Astrocyte (in vitro differentiated cells and primary cell): ENCODE data around the gene COLGALT1. TPM values are rescaled to one million over a fixed set of nuclear protein-coding genes. Genes with fewer than 3 reads are reported as not detected.
A peak's percentile ranks its signal among the peaks of the same experiment; 100 is the strongest.

Experiments
- DNase-seq: peaks from one replicate; pipeline ENCODE4 v3.0.0-alpha.2; 2010; ENCODE audit warnings: low read depth
- FAIRE-seq: peaks from 2 replicates; lab custom pipeline; 2011; peaks lifted over from hg19 to GRCh38; lab: Jason Lieb, UNC
- H2AFZ ChIP-seq: 2 replicates; pipeline ENCODE4 v1.6.0; 2012; ENCODE audit warnings: low read depth, low read length, inconsistent platforms
- H3K27ac ChIP-seq: 2 replicates; pipeline ENCODE4 v1.5.1; 2011; ENCODE audit warnings: low read depth, low read length, inconsistent platforms
- H3K27me3 ChIP-seq: 2 replicates; pipeline ENCODE4 v1.6.0; 2011; ENCODE audit warnings: low read length, inconsistent platforms; ENCODE audit not compliant: insufficient read depth
- H3K36me3 ChIP-seq: 2 replicates; pipeline ENCODE4 v1.5.1; 2011; ENCODE audit warnings: low read length, inconsistent platforms; ENCODE audit not compliant: insufficient read depth
- H3K4me1 ChIP-seq: 2 replicates; pipeline ENCODE4 v1.5.1; 2011; ENCODE audit warnings: low read length, inconsistent platforms; ENCODE audit not compliant: insufficient read depth
- H3K4me2 ChIP-seq: 2 replicates; pipeline ENCODE4 v1.6.0; 2012; ENCODE audit warnings: low read length, inconsistent platforms
- H3K4me3 ChIP-seq: 2 replicates; pipeline ENCODE4 v1.5.1; 2011; ENCODE audit warnings: low read depth, mild to moderate bottlenecking, low read length, inconsistent platforms; ENCODE audit not compliant: insufficient read depth
- H3K79me2 ChIP-seq: 2 replicates; pipeline ENCODE4 v1.6.0; 2012; ENCODE audit warnings: mild to moderate bottlenecking, low read length, inconsistent platforms; ENCODE audit not compliant: insufficient read depth
- H3K9ac ChIP-seq: 2 replicates; pipeline ENCODE4 v1.6.0; 2012; ENCODE audit warnings: mild to moderate bottlenecking, low read length, inconsistent platforms
- H3K9me3 ChIP-seq: 2 replicates; pipeline ENCODE4 v1.5.1; 2012; ENCODE audit warnings: low read depth, mild to moderate bottlenecking, low read length, inconsistent platforms; ENCODE audit not compliant: insufficient read depth
- H4K20me1 ChIP-seq: 2 replicates; pipeline ENCODE4 v1.6.0; 2012; ENCODE audit warnings: low read length, inconsistent platforms; ENCODE audit not compliant: insufficient read depth
- H3K27ac Mint-ChIP-seq: one replicate; pipeline ENCODE4 v1.8.0; 2021; ENCODE audit warnings: mild to moderate bottlenecking, mixed read lengths; ENCODE audit not compliant: unreplicated experiment
- H3K27me3 Mint-ChIP-seq: one replicate; pipeline ENCODE4 v1.8.0; 2021; ENCODE audit warnings: low read depth, mixed read lengths; ENCODE audit not compliant: unreplicated experiment
- H3K36me3 Mint-ChIP-seq: one replicate; pipeline ENCODE4 v1.8.0; 2021; ENCODE audit warnings: low read depth, mixed read lengths; ENCODE audit not compliant: unreplicated experiment
- H3K4me1 Mint-ChIP-seq: one replicate; pipeline ENCODE4 v1.8.0; 2021; ENCODE audit warnings: low read depth, mixed read lengths; ENCODE audit not compliant: unreplicated experiment
- H3K4me3 Mint-ChIP-seq: one replicate; pipeline ENCODE4 v1.8.0; 2021; ENCODE audit warnings: mild to moderate bottlenecking, moderate library complexity, mixed read lengths; ENCODE audit not compliant: unreplicated experiment
- H3K9me3 Mint-ChIP-seq: one replicate; pipeline ENCODE4 v1.8.0; 2021; ENCODE audit warnings: mild to moderate bottlenecking, mixed read lengths; ENCODE audit not compliant: unreplicated experiment
- CTCF ChIP-seq: IDR thresholded peaks from 2 replicates; pipeline ENCODE4 v1.5.1; 2011; ENCODE audit warnings: low read depth, mild to moderate bottlenecking, inconsistent platforms, low read length, moderate library complexity; ENCODE audit not compliant: insufficient read depth
- EZH2 ChIP-seq: IDR thresholded peaks from 2 replicates; pipeline ENCODE4 v1.6.1; 2012; ENCODE audit warnings: mild to moderate bottlenecking, low read length, inconsistent platforms; ENCODE audit not compliant: insufficient read depth
- total RNA-seq: library from RNA; stranded (reverse); gene quantifications from 2 replicates; pipeline ENCODE4 v1.2.1, GENCODE V29; 2021

COLGALT1 gene
- total RNA-seq, 1 donor from 2014 or later = 137 TPM

GRCh38 chr19:17539238-17540117, 16.0 kb upstream of the COLGALT1 start:
- H3K27ac ChIP-seq = no peak overlapping the region
- H3K9ac ChIP-seq = peak overlapping the region; percentile 50
- peaks cover 7% of the 10 kb centered on the region for H3K4me1 ChIP-seq
- H3K27me3 Mint-ChIP-seq = peaks cover 45% of the 10 kb centered on the region
- no peaks in the 10 kb centered on the region for H4K20me1 ChIP-seq
- DNase-seq (peak; percentile 70), FAIRE-seq (no peak)
- peak overlapping the region; percentile 81 for H2AFZ ChIP-seq
- H3K4me3 ChIP-seq = peak overlapping the region; percentile 49
- peak overlapping the region; percentile 60 for H3K4me3 Mint-ChIP-seq
- H3K4me1 Mint-ChIP-seq = peaks cover 2% of the 10 kb centered on the region
- no peaks in the 10 kb centered on the region for H3K79me2 ChIP-seq
- peak overlapping the region; percentile 87 for H3K4me2 ChIP-seq
- peaks cover 3% of the 10 kb centered on the region for H3K9me3 ChIP-seq
- H3K9me3 Mint-ChIP-seq = peaks cover 4% of the 10 kb centered on the region
- peaks cover 2% of the 10 kb centered on the region for H3K36me3 Mint-ChIP-seq
- H3K27me3 ChIP-seq = peaks cover 3% of the 10 kb centered on the region
- TF ChIP-seq CTCF = no peak
- no peak for TF ChIP-seq EZH2
- no peaks in the 10 kb centered on the region for H3K36me3 ChIP-seq
- no peak overlapping the region for H3K27ac Mint-ChIP-seq

DNA sequence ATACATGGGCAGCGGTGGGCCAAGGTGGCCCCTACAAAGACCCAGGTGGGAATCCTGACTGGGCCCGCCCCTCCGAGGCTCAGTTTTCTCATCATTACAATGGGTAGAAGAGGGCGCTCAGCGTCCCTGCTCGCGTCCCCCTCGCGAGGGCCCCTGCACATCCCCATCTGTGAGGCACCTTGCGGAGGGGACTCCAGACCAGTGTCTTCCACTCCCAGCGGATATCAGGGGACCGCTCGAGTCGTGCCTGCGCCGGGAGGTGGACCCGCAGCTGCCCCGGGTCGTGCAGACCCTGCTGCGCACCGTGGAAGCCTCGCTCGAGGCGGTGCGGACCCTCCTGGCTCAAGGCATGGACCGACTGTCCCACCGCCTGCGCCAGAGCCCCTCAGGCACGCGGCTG, 15.3 kb upstream of the COLGALT1 start:
- peaks cover 3% of the 10 kb centered on the region for H3K9me3 ChIP-seq
- no peak overlapping the region for H3K9ac ChIP-seq
- H3K36me3 Mint-ChIP-seq = peaks cover 2% of the 10 kb centered on the region
- no peaks in the 10 kb centered on the region for H3K79me2 ChIP-seq
- H3K4me3 Mint-ChIP-seq = no peak overlapping the region
- no peaks in the 10 kb centered on the region for H3K27me3 ChIP-seq
- no peak overlapping the region for H3K4me2 ChIP-seq
- no peak for FAIRE-seq
- no peaks in the 10 kb centered on the region for H4K20me1 ChIP-seq
- H3K27ac ChIP-seq = no peak overlapping the region
- H3K4me1 ChIP-seq = peaks cover 7% of the 10 kb centered on the region
- H2AFZ ChIP-seq = no peak overlapping the region
- peaks cover 2% of the 10 kb centered on the region for H3K4me1 Mint-ChIP-seq
- no peak overlapping the region for H3K27ac Mint-ChIP-seq
- no peak for TF ChIP-seq CTCF
- TF ChIP-seq EZH2 = no peak
- no peak for DNase-seq
- H3K27me3 Mint-ChIP-seq = peaks cover 41% of the 10 kb centered on the region
- H3K36me3 ChIP-seq = no peaks in the 10 kb centered on the region
- no peak overlapping the region for H3K4me3 ChIP-seq
- H3K9me3 Mint-ChIP-seq = peaks cover 4% of the 10 kb centered on the region

GRCh38 chr19:17541184-17541759, 14.2 kb upstream of the COLGALT1 start:
- peaks cover 4% of the 10 kb centered on the region for H3K9me3 Mint-ChIP-seq
- H3K27ac Mint-ChIP-seq = no peak overlapping the region
- peaks cover 41% of the 10 kb centered on the region for H3K27me3 Mint-ChIP-seq
- no peaks in the 10 kb centered on the region for H3K27me3 ChIP-seq
- no peak overlapping the region for H2AFZ ChIP-seq
- H3K4me1 Mint-ChIP-seq = peaks cover 5% of the 10 kb centered on the region
- no peak overlapping the region for H3K4me3 Mint-ChIP-seq
- FAIRE-seq (no peak), DNase-seq (no peak)
- H3K4me3 ChIP-seq = no peak overlapping the region
- H3K4me2 ChIP-seq = no peak overlapping the region
- H3K36me3 ChIP-seq = no peaks in the 10 kb centered on the region
- TF ChIP-seq CTCF = no peak
- TF ChIP-seq EZH2 = no peak
- no peaks in the 10 kb centered on the region for H3K79me2 ChIP-seq
- no peaks in the 10 kb centered on the region for H4K20me1 ChIP-seq
- no peak overlapping the region for H3K27ac ChIP-seq
- H3K36me3 Mint-ChIP-seq = peaks cover 2% of the 10 kb centered on the region
- H3K9me3 ChIP-seq = peaks cover 3% of the 10 kb centered on the region
- no peak overlapping the region for H3K9ac ChIP-seq
- peaks cover 7% of the 10 kb centered on the region for H3K4me1 ChIP-seq
